CD1c-positive myeloid dendritic cell (primary cell): ENCODE results near the gene CCDC170.
"Not testable (repeated sequence)": the region's sequence is repeated elsewhere in the genome, so short reads cannot be mapped to it uniquely, and the experiment has no call there.

Experiments used
- DNase-seq: peaks from one replicate; pipeline ENCODE4 v3.0.0-alpha.2; 2016; ENCODE audit errors: extremely low spot score

The CCDC170 gene

GRCh38 chr6:151493161-151493803 is 535 bp upstream of the CCDC170 start:
- DNase-seq: no peak

GRCh38 chr6:151494235-151494935 is 568 bp downstream of the CCDC170 start:
- peak; percentile 48 for DNase-seq

GRCh38 chr6:151494936-151495320 is 1.1 kb downstream of the CCDC170 start:
- DNase-seq: no peak

- DNase-seq: no peak
Observed at GRCh38 chr6:151495380-151495779, 1.6 kb downstream of the CCDC170 start.

- DNase-seq: peak; percentile 60
Observed at GRCh38 chr6:151497905-151498304, 4.1 kb downstream of the CCDC170 start.

- DNase-seq: peak; percentile 82
Observed at GRCh38 chr6:151498327-151498726, 4.5 kb downstream of the CCDC170 start.

- DNase-seq: no peak
Observed at GRCh38 chr6:151499551-151499950, 5.7 kb downstream of the CCDC170 start.

- DNase-seq: no peak
Observed at GRCh38 chr6:151501511-151502136, 7.8 kb downstream of the CCDC170 start.

- DNase-seq: peak; percentile 77
Observed at GRCh38 chr6:151502499-151502898, 8.7 kb downstream of the CCDC170 start.

- DNase-seq: peak; percentile 60
Observed at GRCh38 chr6:151506761-151507160, 12.9 kb downstream of the CCDC170 start.

- DNase-seq: no peak
Observed at GRCh38 chr6:151509048-151509447, 15.2 kb downstream of the CCDC170 start.

GRCh38 chr6:151512481-151512880 is 18.7 kb downstream of the CCDC170 start:
- DNase-seq: peak; percentile 84

- peak; percentile 37 for DNase-seq
Observed at GRCh38 chr6:151514000-151514730, 20.3 kb downstream of the CCDC170 start.

- DNase-seq: not testable (repeated sequence)
Observed at GRCh38 chr6:151518992-151519391, 25.2 kb downstream of the CCDC170 start.

- DNase-seq: no peak
Observed at GRCh38 chr6:151523034-151523433, 29.2 kb downstream of the CCDC170 start.

GRCh38 chr6:151524059-151524458 is 30.2 kb downstream of the CCDC170 start:
- no peak for DNase-seq

GRCh38 chr6:151534576-151534975 is 40.8 kb downstream of the CCDC170 start:
- no peak for DNase-seq

GRCh38 chr6:151535476-151536187 is 41.8 kb downstream of the CCDC170 start:
- DNase-seq: no peak

- DNase-seq: no peak
Observed at GRCh38 chr6:151536188-151536479, 42.3 kb downstream of the CCDC170 start.

- DNase-seq: no peak
Observed at GRCh38 chr6:151537556-151537955, 43.7 kb downstream of the CCDC170 start.

- no peak for DNase-seq
Observed at GRCh38 chr6:151539506-151540268, 45.9 kb downstream of the CCDC170 start.
